ENCODE results near the gene RRM2. TPM values are rescaled to one million over a fixed set of nuclear protein-coding genes. Genes with fewer than 3 reads are reported as not detected.

RRM2 gene
- total RNA-seq, 1 experiment from 2014 or later = 163 TPM

DNA sequence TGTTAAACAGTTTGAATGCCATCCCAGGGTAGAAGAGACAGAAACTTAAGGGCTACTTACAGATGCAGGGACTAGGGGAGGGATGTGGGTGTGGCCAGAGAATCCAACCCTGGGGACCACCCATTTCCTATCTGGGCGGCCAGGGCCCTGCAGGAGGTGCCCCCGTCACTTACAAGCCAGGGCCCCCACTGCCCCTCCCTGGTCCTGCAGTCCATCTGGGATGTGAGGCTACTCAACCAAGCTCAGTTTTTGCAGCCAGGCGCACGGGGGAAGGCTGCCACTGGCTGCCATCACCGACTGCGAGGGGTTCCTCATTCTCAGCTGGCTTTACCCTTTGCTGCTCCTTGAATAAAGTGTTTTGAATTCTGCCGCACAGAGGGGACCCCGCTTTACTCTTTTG is 42.1 kb downstream of the RRM2 start:
- no peaks in the 10 kb centered on the region for H3K27me3 Mint-ChIP-seq (ENCODE audit: low read depth)
- no peak overlapping the region for H3K4me3 Mint-ChIP-seq
- no peak overlapping the region for H3K4ac ChIP-seq (ENCODE audit: low read depth, low read length)
- no peak for DNase-seq
- no peak overlapping the region for H3K56ac ChIP-seq (ENCODE audit: insufficient read length, low read depth, low read length)
- H3K23me2 ChIP-seq (ENCODE audit: insufficient read length, low read depth, low read length, poor library complexity, severe bottlenecking) = no peaks in the 10 kb centered on the region
- H3K36me3 Mint-ChIP-seq (ENCODE audit: insufficient read depth in 1 of 3, low read depth in 3 of 3) = peaks cover 0 to 27% (median 7%) of the 10 kb centered on the region in 3 experiments; a peak in 6 of 7 replicates
- no peak overlapping the region for H2AK5ac ChIP-seq (ENCODE audit: insufficient read length, low read length)
- peaks cover 2% of the 10 kb centered on the region for H4K20me1 ChIP-seq (ENCODE audit: control insufficient read depth, insufficient read depth, insufficient read length)
- H3K9me3 ChIP-seq (ENCODE audit: control insufficient read depth, low read depth, low read length) = no peaks in the 10 kb centered on the region
- no peak overlapping the region for H4K8ac ChIP-seq (replicated peaks; ENCODE audit: insufficient read length, low read depth, low read length)
- TF ChIP-seq, protein P1, sequence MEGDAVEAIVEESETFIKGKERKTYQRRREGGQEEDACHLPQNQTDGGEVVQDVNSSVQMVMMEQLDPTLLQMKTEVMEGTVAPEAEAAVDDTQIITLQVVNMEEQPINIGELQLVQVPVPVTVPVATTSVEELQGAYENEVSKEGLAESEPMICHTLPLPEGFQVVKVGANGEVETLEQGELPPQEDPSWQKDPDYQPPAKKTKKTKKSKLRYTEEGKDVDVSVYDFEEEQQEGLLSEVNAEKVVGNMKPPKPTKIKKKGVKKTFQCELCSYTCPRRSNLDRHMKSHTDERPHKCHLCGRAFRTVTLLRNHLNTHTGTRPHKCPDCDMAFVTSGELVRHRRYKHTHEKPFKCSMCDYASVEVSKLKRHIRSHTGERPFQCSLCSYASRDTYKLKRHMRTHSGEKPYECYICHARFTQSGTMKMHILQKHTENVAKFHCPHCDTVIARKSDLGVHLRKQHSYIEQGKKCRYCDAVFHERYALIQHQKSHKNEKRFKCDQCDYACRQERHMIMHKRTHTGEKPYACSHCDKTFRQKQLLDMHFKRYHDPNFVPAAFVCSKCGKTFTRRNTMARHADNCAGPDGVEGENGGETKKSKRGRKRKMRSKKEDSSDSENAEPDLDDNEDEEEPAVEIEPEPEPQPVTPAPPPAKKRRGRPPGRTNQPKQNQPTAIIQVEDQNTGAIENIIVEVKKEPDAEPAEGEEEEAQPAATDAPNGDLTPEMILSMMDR (conservative IDR thresholded peaks at IDR 0.05) = no peak
- no CpG with 5 or more reads among the region's 8 CpGs for WGBS (ENCODE audit: extremely low coverage, insufficient read length, low lambda C conversion rate)
- no peak overlapping the region for H4K91ac ChIP-seq (ENCODE audit: insufficient read length, low read depth, low read length)
- no peaks in the 10 kb centered on the region for H3K9me3 Mint-ChIP-seq
- no peaks in the 10 kb centered on the region for H3K79me2 ChIP-seq (ENCODE audit: insufficient read depth, low read length)
- H2BK120ac ChIP-seq (ENCODE audit: low read depth, low read length, poor library complexity, severe bottlenecking) = no peak overlapping the region
- no peak overlapping the region for H2BK20ac ChIP-seq (ENCODE audit: low read depth, low read length, poor library complexity, severe bottlenecking)
- no peak overlapping the region; a peak in 1 of 7 replicates for H3K27ac Mint-ChIP-seq
- H4K5ac ChIP-seq (ENCODE audit: insufficient read length, low read depth, low read length) = no peak overlapping the region
- no peak overlapping the region for H3K27ac ChIP-seq (ENCODE audit: insufficient read length, low read depth, low read length)
- H3K9ac ChIP-seq (ENCODE audit: extremely low read depth, insufficient read length, low read length) = no peak overlapping the region
- no peaks in the 10 kb centered on the region for H3K27me3 ChIP-seq (ENCODE audit: insufficient read depth, low read length)
- peaks cover 7 to 13% of the 10 kb centered on the region in 2 experiments for H3K4me1 Mint-ChIP-seq
- H2BK15ac ChIP-seq (ENCODE audit: low read depth, low read length) = no peak overlapping the region
- no peak overlapping the region for H3K23ac ChIP-seq (ENCODE audit: insufficient read length, low read depth, low read length)
- no peaks in the 10 kb centered on the region for H3K79me1 ChIP-seq (ENCODE audit: insufficient read depth, low read depth, low read length, poor library complexity, severe bottlenecking)
- no peak overlapping the region for H3T11ph ChIP-seq (ENCODE audit: low read length)
- no peak overlapping the region for H2BK12ac ChIP-seq (ENCODE audit: insufficient read length, low read depth, low read length)
- no peak overlapping the region for H3K18ac ChIP-seq (ENCODE audit: insufficient read length, low read depth, low read length)
- H3K14ac ChIP-seq (ENCODE audit: insufficient read depth, low read length) = no peak overlapping the region
- H3K4me1 ChIP-seq (ENCODE audit: insufficient read depth, low read length) = no peaks in the 10 kb centered on the region; the same call in 1 of the 2 replicates
- H2AFZ ChIP-seq (ENCODE audit: low read length) = no peak overlapping the region
- no peak overlapping the region for H3K4me2 ChIP-seq (ENCODE audit: insufficient read depth, insufficient read length, low read length)
- no peak overlapping the region for H2BK5ac ChIP-seq (ENCODE audit: insufficient read length, low read length)
